Tibial nerve (tissue), 4 donors: ENCODE data around the gene MTX3. TPM values are rescaled to one million over a fixed set of nuclear protein-coding genes. Genes with fewer than 3 reads are reported as not detected.

Experiments used
- DNase-seq, 2 donors: peaks; one replicate each; pipeline ENCODE4 v3.0.0-alpha.2; 2019; ENCODE audit warnings: low spot score in 2 of 2
- H3K27ac ChIP-seq, 4 donors: fragments of 200-600 bp; sonication (generic) in 3 of 4; one replicate each; pipeline ENCODE4 v1.5.1; 2017 to 2019; ENCODE audit warnings: mild to moderate bottlenecking in 1 of 4
- H3K27me3 ChIP-seq, 2 donors: fragments of 200-600 bp; sonication (generic) in 1 of 2; one replicate each; pipeline versions ENCODE4 v1.5.1 to v1.6.0; 2017 to 2019
- H3K36me3 ChIP-seq, 3 donors: fragments of 200-600 bp; sonication (generic); one replicate each; pipeline ENCODE4 v1.5.1; 2018 to 2019
- H3K4me1 ChIP-seq, 4 donors: fragments of 200-600 bp; sonication (generic) in 3 of 4; one replicate each; pipeline ENCODE4 v1.5.1; 2017 to 2019
- H3K4me3 ChIP-seq, 4 donors: fragments of 200-600 bp; sonication (generic) in 3 of 4; one replicate each; pipeline ENCODE4 v1.5.1; 2017 to 2019; ENCODE audit warnings: mild to moderate bottlenecking in 1 of 4, moderate library complexity in 1 of 4
- H3K9me3 ChIP-seq, 4 donors: fragments of 200-600 bp; sonication (generic) in 3 of 4; one replicate each; pipeline ENCODE4 v1.5.1; 2017 to 2019
- CTCF ChIP-seq, 5 experiments: fragments of 200-600 bp in 3 of 5; fragments of 450-650 bp in 2 of 5; sonication (generic) in 3 of 5; IDR thresholded peaks; one replicate each; pipeline ENCODE4 v1.5.1; 2016 to 2019; ENCODE audit warnings: antibody characterized with exemption in 5 of 5, mild to moderate bottlenecking in 3 of 5, moderate library complexity in 2 of 5
- EP300 ChIP-seq, 2 donors: sonication (generic); formaldehyde crosslinking; IDR thresholded peaks; one replicate each; pipeline ENCODE4 v1.6.1; 2017; ENCODE audit warnings: antibody characterized with exemption in 2 of 2, mild to moderate bottlenecking in 1 of 2
- POLR2A ChIP-seq, 2 donors: fragments of 450-650 bp; IDR thresholded peaks; one replicate each; pipeline ENCODE4 v1.6.1; 2017; ENCODE audit warnings: antibody characterized with exemption in 2 of 2, mild to moderate bottlenecking in 2 of 2, moderate library complexity in 2 of 2
- WGBS, 2 donors: methylation state at CpG; one replicate each; pipeline ENCODE4 v1.1.5; 2018; 5-methylcytosine and 5-hydroxymethylcytosine counted together
- total RNA-seq, 4 donors: library from RNA; depleted of rRNA; stranded (reverse); fragments of >200 nt; gene quantifications; one replicate each; pipeline ENCODE4 v1.1.0, GENCODE V29; 2016

Gene MTX3
- total RNA-seq, 4 donors from 2014 or later = 12.0 to 20.1 (median 18.4) TPM

GRCh38 chr5:79974886-79975285 lies 16.2 kb downstream of the MTX3 start:
- WGBS, 2 donors = 85 to 87% methylated on average over 2 of the region's 2 CpGs
- H3K27ac ChIP-seq = no peak overlapping the region
- TF ChIP-seq POLR2A (IDR thresholded peaks at IDR 0.05) (no peak), EP300 (IDR thresholded peaks at IDR 0.05) (no peak), CTCF (IDR thresholded peaks at IDR 0.05) (no peak)
- H3K27me3 ChIP-seq = no peaks in the 10 kb centered on the region
- peaks cover 0 to 47% (median 0%) of the 10 kb centered on the region in 3 donors for H3K36me3 ChIP-seq
- H3K9me3 ChIP-seq = no peaks in the 10 kb centered on the region
- DNase-seq = no peak
- H3K4me3 ChIP-seq = no peak overlapping the region
- no peaks in the 10 kb centered on the region for H3K4me1 ChIP-seq

GRCh38 chr5:79973996-79974395 lies 17.1 kb downstream of the MTX3 start:
- Histone ChIP-seq H3K27me3 (no peaks in the 10 kb centered on the region), H3K36me3 (peaks cover 0 to 40% (median 0%) of the 10 kb centered on the region in 3 donors), H3K9me3 (no peaks in the 10 kb centered on the region), H3K27ac (no peak overlapping the region), H3K4me3 (no peak overlapping the region), H3K4me1 (no peaks in the 10 kb centered on the region)
- WGBS, 2 donors = 78 to 86% methylated on average over 3 of the region's 3 CpGs
- TF ChIP-seq EP300 (IDR thresholded peaks at IDR 0.05) (no peak), CTCF (IDR thresholded peaks at IDR 0.05) (no peak), POLR2A (IDR thresholded peaks at IDR 0.05) (no peak)
- no peak for DNase-seq

GRCh38 chr5:79973511-79973910 lies 17.6 kb downstream of the MTX3 start:
- Histone ChIP-seq H3K27me3 (no peaks in the 10 kb centered on the region), H3K4me1 (no peaks in the 10 kb centered on the region), H3K27ac (no peak overlapping the region), H3K9me3 (no peaks in the 10 kb centered on the region), H3K36me3 (peaks cover 0 to 36% (median 0%) of the 10 kb centered on the region in 3 donors), H3K4me3 (no peak overlapping the region)
- WGBS, 2 donors = 38 to 55% methylated on average over 3 of the region's 3 CpGs
- TF ChIP-seq EP300 (IDR thresholded peaks at IDR 0.05) (no peak), CTCF (IDR thresholded peaks at IDR 0.05) (no peak), POLR2A (IDR thresholded peaks at IDR 0.05) (no peak)
- no peak for DNase-seq

- DNase-seq = no peak
These were observed 19.9 kb downstream of the MTX3 start for GRCh38 chr5:79971156-79971555.

GRCh38 chr5:79966448-79966847 lies 24.6 kb downstream of the MTX3 start:
- H3K4me1 ChIP-seq = peaks cover 0 to 8% (median 0%) of the 10 kb centered on the region in 4 donors
- H3K27ac ChIP-seq = no peak overlapping the region
- no peaks in the 10 kb centered on the region for H3K36me3 ChIP-seq
- H3K9me3 ChIP-seq = no peaks in the 10 kb centered on the region
- TF ChIP-seq CTCF (IDR thresholded peaks at IDR 0.05) = no peak
- TF ChIP-seq EP300 (IDR thresholded peaks at IDR 0.05) = no peak
- no peak for TF ChIP-seq POLR2A (IDR thresholded peaks at IDR 0.05)
- H3K4me3 ChIP-seq = no peak overlapping the region
- no peaks in the 10 kb centered on the region for H3K27me3 ChIP-seq
- no peak for DNase-seq
- WGBS, 2 donors = 66 to 81% methylated on average over 5 of the region's 5 CpGs

More at GRCh38 chr5:79971156-79971555, 19.9 kb downstream of the MTX3 start:
- Histone ChIP-seq H3K27ac (no peak overlapping the region), H3K9me3 (no peaks in the 10 kb centered on the region), H3K27me3 (no peaks in the 10 kb centered on the region), H3K4me1 (no peaks in the 10 kb centered on the region), H3K36me3 (peaks cover 0 to 12% (median 0%) of the 10 kb centered on the region in 3 donors), H3K4me3 (no peak overlapping the region)
- no peak for TF ChIP-seq CTCF (IDR thresholded peaks at IDR 0.05)
- TF ChIP-seq POLR2A (IDR thresholded peaks at IDR 0.05) = no peak
- TF ChIP-seq EP300 (IDR thresholded peaks at IDR 0.05) = no peak
- WGBS, 2 donors = 67 to 68% methylated on average over 4 of the region's 4 CpGs
